Activated T-cell treated with anti-CD3 and anti-CD28 coated beads, Interleukin-2, amount 50 U/mL, for 4 hours (primary cell): ENCODE measurements around the gene ZDHHC11. TPM values are rescaled to one million over a fixed set of nuclear protein-coding genes. Genes with fewer than 3 reads are reported as not detected.
"Not testable (repeated sequence)": the region's sequence is repeated elsewhere in the genome, so short reads cannot be mapped to it uniquely, and the experiment has no call there.

Experiments
- ATAC-seq, 2 donors: fragments of 200-7000 bp; cut with Tn5 transposase; one replicate each; pipeline ENCODE4 v1.10.0; 2021
- DNase-seq: peaks from one replicate; pipeline ENCODE4 v3.0.0-alpha.2; 2020
- H3K27me3 Mint-ChIP-seq: one replicate; pipeline ENCODE4 v1.8.0; 2021; ENCODE audit warnings: low read depth, mixed read lengths
- H3K36me3 Mint-ChIP-seq: one replicate; pipeline ENCODE4 v1.8.0; 2022; ENCODE audit warnings: mixed read lengths; ENCODE audit not compliant: insufficient read depth
- H3K4me1 Mint-ChIP-seq: one replicate; pipeline ENCODE4 v1.8.0; 2021; ENCODE audit warnings: low read depth, mixed read lengths
- H3K4me3 Mint-ChIP-seq: one replicate; pipeline ENCODE4 v1.8.0; 2021; ENCODE audit warnings: mild to moderate bottlenecking, moderate library complexity, mixed read lengths
- H3K9me3 Mint-ChIP-seq: one replicate; pipeline ENCODE4 v1.8.0; 2021; ENCODE audit warnings: mixed read lengths
- total RNA-seq, 3 donors: library from RNA; stranded (reverse); gene quantifications; one replicate each; pipeline ENCODE4 v1.2.1, GENCODE V29; 2021

The ZDHHC11 gene
- total RNA-seq, 3 donors from 2014 or later, result 6.0 to 7.0 (median 6.2) TPM

- not testable (repeated sequence) for H3K4me3 Mint-ChIP-seq, H3K4me1 Mint-ChIP-seq, DNase-seq, H3K36me3 Mint-ChIP-seq, ATAC-seq
- Mint-ChIP-seq H3K27me3 (peaks cover 18% of the 10 kb centered on the region), H3K9me3 (peaks cover 19% of the 10 kb centered on the region)
Measured at GRCh38 chr5:798505-799138, 52.2 kb downstream of the ZDHHC11 start.

GRCh38 chr5:797986-798385 is 52.8 kb downstream of the ZDHHC11 start:
- not testable (repeated sequence) for H3K4me3 Mint-ChIP-seq, ATAC-seq, H3K4me1 Mint-ChIP-seq, H3K36me3 Mint-ChIP-seq, DNase-seq
- Mint-ChIP-seq H3K9me3 (peaks cover 20% of the 10 kb centered on the region), H3K27me3 (peaks cover 18% of the 10 kb centered on the region)

DNA sequence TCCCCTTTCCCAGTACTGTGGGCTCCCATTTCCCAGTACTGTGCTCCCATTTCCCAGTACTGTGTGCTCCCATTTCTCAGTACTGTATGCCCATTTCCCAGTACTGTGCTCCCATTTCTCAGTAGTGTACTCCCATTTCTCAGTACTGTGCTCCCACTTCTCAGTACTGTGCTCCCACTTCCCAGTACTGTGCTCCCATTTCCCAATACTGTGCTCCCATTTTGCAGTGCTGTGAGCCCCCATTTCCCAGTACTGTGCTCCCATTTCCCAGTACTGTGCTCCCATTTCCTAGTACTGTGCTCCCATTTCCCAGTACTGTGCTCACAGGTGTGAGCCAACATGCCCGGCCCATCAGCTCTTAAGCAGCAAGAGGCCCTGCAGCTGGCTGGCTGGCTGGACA is 54.9 kb downstream of the ZDHHC11 start:
- peaks cover 16% of the 10 kb centered on the region for H3K9me3 Mint-ChIP-seq
- DNase-seq, H3K4me3 Mint-ChIP-seq, H3K27me3 Mint-ChIP-seq, H3K36me3 Mint-ChIP-seq, ATAC-seq, H3K4me1 Mint-ChIP-seq: not testable (repeated sequence)

DNA sequence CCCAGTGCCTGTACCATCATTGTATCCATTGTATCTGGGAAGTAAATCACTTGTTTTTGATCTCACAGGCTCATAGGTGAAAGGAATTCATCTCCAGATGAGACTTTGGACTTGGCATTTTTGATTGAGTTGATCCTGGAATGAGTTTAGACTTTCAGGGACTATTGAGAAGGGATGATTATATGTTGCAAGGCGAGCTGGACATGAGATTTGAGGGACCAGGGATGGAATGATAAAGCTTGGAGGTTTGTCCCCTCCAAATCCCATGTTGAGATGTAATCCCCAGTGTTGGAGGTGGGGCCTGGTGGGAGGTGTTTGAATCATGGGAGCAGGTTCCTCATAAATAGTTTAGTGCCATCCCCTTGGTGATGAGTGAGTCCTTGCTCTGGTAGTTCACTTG is 55.8 kb downstream of the ZDHHC11 start:
- not testable (repeated sequence) for DNase-seq, ATAC-seq, H3K4me3 Mint-ChIP-seq, H3K4me1 Mint-ChIP-seq, H3K27me3 Mint-ChIP-seq, H3K36me3 Mint-ChIP-seq
- peaks cover 24% of the 10 kb centered on the region for H3K9me3 Mint-ChIP-seq

DNA sequence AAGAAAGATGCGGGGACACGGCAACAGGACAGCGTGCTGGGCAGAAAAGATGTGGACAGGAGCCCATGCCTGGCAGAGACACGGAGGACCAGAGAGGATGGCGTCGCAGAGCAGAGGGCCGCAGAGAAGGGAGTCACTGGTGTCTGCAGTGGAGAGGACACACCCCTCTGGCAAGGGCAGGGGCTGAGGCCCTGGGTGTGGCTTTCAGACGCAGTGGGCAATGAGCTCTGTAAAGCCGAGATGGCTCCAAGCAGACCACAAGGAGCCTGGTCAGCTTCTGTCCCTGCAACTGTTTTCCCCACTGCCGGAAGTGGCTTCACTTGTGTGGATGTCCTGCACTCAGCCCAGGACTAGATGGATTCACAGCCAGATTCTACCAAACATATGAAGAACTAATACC is 62.1 kb downstream of the ZDHHC11 start:
- not testable (repeated sequence) for H3K36me3 Mint-ChIP-seq, ATAC-seq, DNase-seq, H3K4me3 Mint-ChIP-seq, H3K4me1 Mint-ChIP-seq
- Mint-ChIP-seq H3K27me3 (peaks cover 16% of the 10 kb centered on the region), H3K9me3 (peaks cover 21% of the 10 kb centered on the region)

DNA sequence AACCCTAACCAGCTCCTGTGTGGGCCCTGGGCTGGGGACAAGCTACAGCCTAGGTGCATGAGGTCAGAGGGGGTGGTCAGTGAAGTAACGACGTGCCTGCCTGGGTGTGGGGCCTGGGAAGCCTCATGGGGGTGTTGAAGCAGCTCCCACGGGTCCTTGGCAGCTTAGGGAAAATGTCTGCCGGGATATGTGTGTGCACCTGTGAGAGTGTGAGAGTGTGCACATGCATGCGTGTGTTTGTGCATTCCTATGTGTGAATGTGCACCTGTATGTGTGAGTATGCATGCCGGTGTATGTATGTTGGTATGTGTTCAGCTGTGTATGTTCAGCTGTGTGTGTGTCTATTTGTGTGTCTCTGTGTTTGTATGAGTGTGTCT is 62.9 kb downstream of the ZDHHC11 start:
- Mint-ChIP-seq H3K27me3 (peaks cover 16% of the 10 kb centered on the region), H3K9me3 (peaks cover 14% of the 10 kb centered on the region)
- ATAC-seq, DNase-seq, H3K4me3 Mint-ChIP-seq, H3K36me3 Mint-ChIP-seq, H3K4me1 Mint-ChIP-seq: not testable (repeated sequence)

- not testable (repeated sequence) for H3K36me3 Mint-ChIP-seq, ATAC-seq, H3K4me3 Mint-ChIP-seq, H3K4me1 Mint-ChIP-seq, DNase-seq
- Mint-ChIP-seq H3K9me3 (peaks cover 14% of the 10 kb centered on the region), H3K27me3 (peaks cover 16% of the 10 kb centered on the region)
Measured at GRCh38 chr5:787224-787856, 63.4 kb downstream of the ZDHHC11 start.

DNA sequence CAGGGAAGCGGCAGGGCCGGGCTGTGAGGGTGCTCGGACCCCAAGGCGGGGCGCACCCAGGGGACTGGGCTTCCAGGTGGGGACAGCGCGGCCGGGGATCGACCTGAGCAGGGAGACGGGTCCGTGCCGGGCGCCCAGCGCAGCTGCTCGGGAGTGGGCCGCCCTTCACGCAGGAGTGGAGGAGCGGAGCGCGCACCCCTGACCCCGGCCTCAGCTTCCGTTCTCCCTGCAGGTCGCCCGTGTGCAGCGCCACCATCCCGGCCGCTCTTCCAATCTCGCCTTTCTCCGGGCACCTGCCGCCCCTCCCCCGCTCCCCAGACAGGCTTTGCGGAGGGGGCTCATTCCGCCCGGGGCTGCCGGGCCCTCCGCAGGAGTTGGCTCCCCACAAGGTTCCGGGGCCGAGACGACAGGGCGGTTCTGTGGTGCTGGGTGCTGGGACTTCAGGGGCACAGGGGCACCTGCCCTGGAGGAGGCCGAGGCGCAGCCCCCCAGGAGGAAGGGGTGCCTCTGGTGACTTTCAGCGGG is 65.5 kb downstream of the ZDHHC11 start:
- H3K4me1 Mint-ChIP-seq, H3K9me3 Mint-ChIP-seq, H3K36me3 Mint-ChIP-seq: not testable (repeated sequence)
- peaks cover 13% of the 10 kb centered on the region for H3K27me3 Mint-ChIP-seq
- peak overlapping the region; percentile 76 for H3K4me3 Mint-ChIP-seq
- DNase-seq, result peak; percentile 5
- ATAC-seq, result peak; percentile 41 to 51

- not testable (repeated sequence) for H3K27me3 Mint-ChIP-seq, H3K36me3 Mint-ChIP-seq, H3K4me1 Mint-ChIP-seq, H3K9me3 Mint-ChIP-seq
- peak; percentile 83 to 86 for ATAC-seq
- DNase-seq, result peak; percentile 94
- peak within 1 kb of the TSS; percentile 76 for H3K4me3 Mint-ChIP-seq
Measured at GRCh38 chr5:784428-785177, 66.2 kb downstream of the ZDHHC11 start, which contains the start of gene ZDHHC11B. Gene ZDHHC11B, minus strand, starts transcription at chr5:784729. Its CDS starts 17,810 bp downstream, at chr5:766919.

GRCh38 chr5:783881-784427 is 66.8 kb downstream of the ZDHHC11 start:
- peak overlapping the region; percentile 65 for H3K4me3 Mint-ChIP-seq
- peak; percentile 13 to 15 for ATAC-seq
- not testable (repeated sequence) for H3K36me3 Mint-ChIP-seq, H3K27me3 Mint-ChIP-seq, H3K4me1 Mint-ChIP-seq, H3K9me3 Mint-ChIP-seq
- peak; percentile 19 for DNase-seq

DNA sequence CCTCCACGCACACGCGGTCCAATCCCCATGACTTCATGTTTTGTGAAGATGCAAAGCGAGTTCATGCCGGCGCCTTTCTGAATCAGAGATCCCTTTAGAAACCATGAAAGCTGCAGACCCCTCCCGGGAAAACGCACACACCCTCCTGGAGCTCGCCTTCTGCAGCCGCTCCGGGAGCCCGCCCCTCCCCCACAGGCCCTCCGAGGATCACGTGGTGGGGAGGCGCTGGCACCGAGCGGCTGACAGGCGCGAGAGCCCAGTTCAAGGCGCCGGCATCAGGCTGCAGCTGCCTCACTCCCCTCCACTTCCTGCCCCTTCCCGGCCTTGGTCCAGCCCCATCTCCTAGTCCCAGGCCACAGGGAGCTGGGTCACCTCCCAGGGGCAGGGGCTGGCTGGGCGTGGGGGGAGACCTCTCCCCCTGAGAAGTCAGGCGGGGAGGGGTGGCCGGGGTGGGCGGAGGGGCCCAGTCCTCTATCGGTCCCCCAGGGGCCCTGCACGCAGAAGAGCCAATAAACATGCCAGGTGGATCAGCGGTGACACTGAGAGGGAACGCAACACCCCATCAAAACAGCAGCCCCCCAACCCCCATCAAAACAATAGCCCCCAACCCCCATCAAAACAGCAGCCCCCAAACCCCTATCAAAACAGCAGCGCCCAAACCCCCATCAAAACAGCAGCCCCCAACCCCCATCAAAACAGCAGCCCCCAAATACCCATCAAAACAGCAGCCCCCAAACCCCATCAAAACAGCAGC is 67.6 kb downstream of the ZDHHC11 start:
- not testable (repeated sequence) for H3K9me3 Mint-ChIP-seq, H3K27me3 Mint-ChIP-seq, H3K36me3 Mint-ChIP-seq, H3K4me1 Mint-ChIP-seq
- DNase-seq (peak; percentile 9), ATAC-seq (peak; percentile 8 to 21)
- H3K4me3 Mint-ChIP-seq, result peak overlapping the region; percentile 65

DNA sequence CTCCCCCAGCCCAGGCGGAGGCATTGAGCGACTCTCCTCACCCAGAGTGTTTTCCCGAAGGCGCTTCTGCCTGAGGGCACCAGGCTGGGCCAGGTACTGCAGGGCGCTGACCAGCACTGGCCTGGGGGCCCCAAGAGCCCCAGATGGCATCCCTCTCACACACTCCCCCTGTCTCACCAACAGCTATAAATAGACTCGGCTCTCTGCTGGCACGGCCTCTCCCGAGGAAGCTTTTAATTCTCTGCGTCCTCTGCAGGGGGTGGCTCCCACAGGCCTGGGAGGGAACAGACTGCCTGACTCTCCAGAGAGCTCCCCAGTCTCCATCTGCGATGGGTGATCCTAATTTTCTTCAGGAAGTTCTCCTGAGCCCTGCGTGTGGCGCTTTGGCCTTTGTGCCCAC is 68.4 kb downstream of the ZDHHC11 start:
- H3K27me3 Mint-ChIP-seq, ATAC-seq, H3K4me1 Mint-ChIP-seq, H3K9me3 Mint-ChIP-seq, DNase-seq, H3K4me3 Mint-ChIP-seq, H3K36me3 Mint-ChIP-seq: not testable (repeated sequence)

DNA sequence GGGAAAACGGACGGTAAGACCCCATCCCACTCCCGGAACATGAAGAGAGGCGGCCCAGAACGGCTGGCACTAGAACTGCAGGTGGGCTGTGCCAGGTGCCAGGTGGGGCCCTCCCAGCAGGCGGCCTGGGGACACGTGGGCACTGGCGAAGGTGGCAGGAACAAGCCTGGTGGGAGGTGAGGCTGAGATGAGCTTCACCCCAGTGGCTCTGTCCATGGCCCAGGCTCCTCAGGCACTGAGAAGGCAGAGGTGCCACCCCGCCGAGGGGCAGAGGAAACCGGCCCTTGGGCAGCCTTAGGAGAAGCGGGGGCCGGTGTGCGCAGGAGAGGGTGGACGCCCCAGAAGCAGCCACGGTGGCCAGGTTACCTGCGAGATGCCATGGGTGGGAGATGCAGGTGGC is 70.2 kb downstream of the ZDHHC11 start:
- ATAC-seq, H3K27me3 Mint-ChIP-seq, DNase-seq, H3K4me3 Mint-ChIP-seq, H3K36me3 Mint-ChIP-seq, H3K4me1 Mint-ChIP-seq, H3K9me3 Mint-ChIP-seq: not testable (repeated sequence)

DNA sequence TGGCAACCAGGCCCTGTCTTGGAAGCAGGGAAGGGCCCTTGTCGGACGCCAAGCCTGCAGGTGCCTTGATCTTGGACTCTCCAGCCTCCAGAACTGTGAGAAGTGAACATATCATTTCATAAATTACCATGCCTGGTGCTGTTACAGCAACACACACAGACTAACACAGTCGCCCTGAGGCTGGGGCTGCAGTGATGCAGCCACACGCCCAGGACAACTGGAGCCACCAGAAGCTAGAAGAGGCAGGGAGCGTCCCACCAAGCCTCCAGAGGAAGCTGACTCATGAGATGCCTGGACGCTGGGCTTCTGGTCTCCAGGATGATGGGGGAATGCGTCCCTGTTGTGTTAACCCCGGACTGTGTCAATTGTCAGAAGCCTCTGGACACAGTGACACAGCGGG is 71.8 kb downstream of the ZDHHC11 start:
- H3K9me3 Mint-ChIP-seq, H3K36me3 Mint-ChIP-seq, H3K4me3 Mint-ChIP-seq, H3K4me1 Mint-ChIP-seq, H3K27me3 Mint-ChIP-seq, DNase-seq, ATAC-seq: not testable (repeated sequence)
